CD4-positive, alpha-beta T cell treated with Interferon gamma for 1 hour (primary cell): ENCODE results near the gene NUDT2.

Experiments used
- DNase-seq: peaks from one replicate; pipeline ENCODE4 v3.0.0-alpha.2; 2020

Gene NUDT2

GRCh38 chr9:34392511-34392910, 63.1 kb downstream of the NUDT2 start:
- DNase-seq: no peak
